ENCODE data around the gene CDC42BPA.
"Not testable (repeated sequence)": the region's sequence is repeated elsewhere in the genome, so short reads cannot be mapped to it uniquely, and the experiment has no call there.

Gene CDC42BPA

GRCh38 chr1:227308367-227309336 is 9.6 kb downstream of the CDC42BPA start:
- no peak for DNase-seq (ENCODE audit: low spot score)

GRCh38 chr1:227306689-227307088 is 11.6 kb downstream of the CDC42BPA start:
- DNase-seq (ENCODE audit: low spot score): no peak

DNA sequence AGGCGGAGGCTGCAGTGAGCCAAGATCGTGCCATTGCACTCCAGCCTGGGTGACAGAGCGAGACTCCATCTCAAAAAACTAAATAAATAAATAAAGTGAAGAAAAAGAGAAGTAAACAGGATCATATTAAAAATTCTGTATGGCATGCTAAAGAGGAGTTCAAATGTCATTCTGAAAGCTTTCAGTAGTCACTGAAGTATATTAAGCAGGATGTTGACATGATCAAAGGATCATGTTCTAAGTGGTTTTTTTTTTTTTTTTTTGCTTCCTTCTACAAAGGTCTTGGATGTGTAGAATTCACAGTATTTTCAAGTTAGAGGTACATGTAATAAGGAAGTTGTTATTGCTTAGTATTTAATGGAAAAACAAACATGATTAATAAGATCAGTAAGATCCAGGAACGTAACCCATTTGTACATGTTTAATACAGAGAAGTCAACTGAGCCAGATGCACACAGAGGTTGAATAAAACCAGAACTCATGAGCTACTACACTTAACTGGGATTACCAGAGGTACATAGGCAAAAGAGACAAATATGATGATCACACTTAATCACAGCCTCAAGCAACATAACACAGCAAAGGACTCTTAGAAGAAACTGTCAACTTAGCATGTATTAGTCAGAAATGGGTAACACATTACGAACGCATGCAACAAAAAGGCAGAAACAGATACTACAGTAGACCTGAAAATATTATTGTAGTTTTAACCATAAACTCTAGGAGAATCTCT is 12.2 kb downstream of the CDC42BPA start:
- DNase-seq (ENCODE audit: low spot score): no peak

DNA sequence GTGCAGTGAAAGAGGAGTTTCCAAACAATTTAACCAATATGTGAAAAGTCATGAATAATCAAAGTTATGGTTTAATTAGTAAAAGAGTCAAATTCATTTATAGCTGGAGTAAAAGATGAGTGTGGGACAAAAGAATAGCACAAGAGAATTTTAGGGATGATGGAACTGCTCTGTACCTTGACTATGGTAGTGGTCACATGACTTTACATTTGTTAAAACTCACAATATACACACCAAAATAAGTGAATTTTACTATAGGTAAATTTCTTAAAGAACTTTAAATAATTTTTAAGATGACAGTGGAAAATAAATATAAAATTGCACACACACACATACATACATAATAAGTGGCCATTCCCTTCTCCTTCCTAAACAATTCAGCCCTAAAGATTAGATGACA is 13.6 kb downstream of the CDC42BPA start:
- no peak for DNase-seq (ENCODE audit: low spot score)

DNA sequence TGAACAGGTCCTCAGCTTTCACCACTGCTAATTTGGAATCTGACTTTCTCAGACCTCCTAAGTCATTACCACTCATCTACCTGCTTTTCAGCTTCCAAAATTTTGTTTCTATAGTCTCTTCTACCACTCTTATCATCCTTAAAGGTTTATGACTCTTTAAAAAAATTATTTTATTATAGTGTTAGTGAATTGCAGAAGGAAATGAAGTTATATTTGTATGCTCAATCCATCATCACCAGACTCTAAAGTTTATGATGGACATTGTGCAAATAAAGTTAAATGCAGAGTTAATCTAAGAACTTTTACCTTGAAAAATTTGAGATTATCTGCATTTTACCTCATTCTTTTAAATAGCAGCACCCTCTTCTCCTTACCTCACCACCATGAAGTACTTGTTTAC is 14.6 kb downstream of the CDC42BPA start:
- DNase-seq (ENCODE audit: low spot score): no peak

- DNase-seq (ENCODE audit: low spot score): no peak
Measured at GRCh38 chr1:227300682-227301081, 17.6 kb downstream of the CDC42BPA start.

- no peak for DNase-seq (ENCODE audit: low spot score)
Measured at GRCh38 chr1:227299688-227300087, 18.6 kb downstream of the CDC42BPA start.

DNA sequence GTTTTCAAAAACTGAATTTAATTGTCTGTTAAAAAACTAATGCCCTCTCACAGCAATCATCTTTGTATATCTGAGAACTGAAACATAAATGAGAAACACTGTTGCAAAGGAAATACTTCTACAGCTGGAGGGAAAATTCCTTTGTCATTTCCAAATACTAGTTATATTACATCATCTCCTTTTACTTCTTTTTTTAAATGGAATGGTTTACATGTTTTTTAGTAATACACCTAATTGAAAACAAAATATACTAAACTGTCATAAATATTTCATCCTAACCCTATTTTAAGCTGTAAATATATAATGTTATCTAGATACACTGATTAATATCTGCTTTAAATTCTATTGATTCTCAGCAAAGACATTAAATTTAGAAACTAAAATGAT is 19.1 kb downstream of the CDC42BPA start:
- no peak for DNase-seq (ENCODE audit: low spot score)

DNA sequence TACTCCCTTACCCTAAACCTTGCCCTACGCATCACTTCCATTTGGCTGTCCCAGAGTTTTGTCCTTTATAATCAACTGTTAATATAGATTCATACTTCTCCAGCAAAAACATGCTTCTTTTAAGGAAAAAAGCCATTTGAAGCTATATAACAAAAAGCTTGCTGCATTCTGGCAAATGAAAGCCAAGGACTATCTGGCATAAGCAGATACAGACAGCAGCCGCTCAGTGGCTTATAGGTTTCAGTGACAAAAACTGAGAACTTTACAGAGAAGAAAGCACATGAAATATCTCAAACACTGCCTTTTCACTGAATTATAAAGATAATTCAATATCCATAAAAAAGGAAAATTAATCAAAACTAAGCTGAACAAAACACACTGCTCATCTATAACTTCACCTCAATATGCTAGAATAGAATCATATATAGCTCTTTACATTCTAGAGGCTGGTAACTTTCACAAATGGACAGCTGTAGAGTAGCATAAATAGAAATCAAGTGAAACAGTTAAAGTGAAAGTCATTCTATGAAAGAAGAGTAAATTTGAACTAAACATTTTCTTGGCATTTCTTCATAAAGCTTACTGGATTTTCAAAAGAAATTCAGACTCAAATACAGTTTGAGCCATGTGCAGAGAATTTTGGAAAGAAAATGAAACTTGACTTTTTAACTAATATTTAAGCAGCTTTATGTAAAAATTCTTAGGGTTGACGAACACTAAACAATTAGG is 19.6 kb downstream of the CDC42BPA start:
- no peak for DNase-seq (ENCODE audit: low spot score)

DNA sequence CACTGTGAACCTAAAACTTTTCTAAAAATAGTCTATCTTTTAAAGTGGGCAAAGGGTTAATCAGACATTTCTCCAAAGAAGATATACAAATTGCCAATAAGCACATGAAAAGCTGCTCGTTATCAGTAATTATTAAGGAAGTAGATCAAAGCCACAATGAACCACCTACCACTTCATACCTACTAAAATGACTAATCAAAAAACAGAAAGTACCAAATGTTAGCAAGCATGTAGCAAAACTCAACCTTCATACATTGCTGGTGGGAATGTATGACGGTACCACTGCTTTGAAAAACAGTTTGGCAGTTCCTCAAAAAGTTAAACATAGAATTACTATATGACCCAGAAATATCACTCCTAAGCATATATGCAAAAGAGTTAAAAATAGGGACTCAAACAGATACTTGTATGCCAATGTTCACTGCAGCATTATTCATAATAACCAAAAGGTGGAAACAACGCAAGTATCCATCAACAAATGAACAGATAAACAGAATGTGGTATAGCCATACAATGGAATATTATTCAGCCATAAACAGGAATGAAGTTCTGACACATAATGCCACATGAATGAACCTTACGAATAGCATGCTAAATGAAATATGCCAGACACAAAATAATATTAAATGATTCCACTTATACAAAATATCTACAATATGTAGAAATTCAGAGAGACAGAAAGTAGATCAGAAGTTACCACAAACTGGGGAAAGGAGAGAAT is 21.1 kb downstream of the CDC42BPA start:
- DNase-seq (ENCODE audit: low spot score): no peak

DNA sequence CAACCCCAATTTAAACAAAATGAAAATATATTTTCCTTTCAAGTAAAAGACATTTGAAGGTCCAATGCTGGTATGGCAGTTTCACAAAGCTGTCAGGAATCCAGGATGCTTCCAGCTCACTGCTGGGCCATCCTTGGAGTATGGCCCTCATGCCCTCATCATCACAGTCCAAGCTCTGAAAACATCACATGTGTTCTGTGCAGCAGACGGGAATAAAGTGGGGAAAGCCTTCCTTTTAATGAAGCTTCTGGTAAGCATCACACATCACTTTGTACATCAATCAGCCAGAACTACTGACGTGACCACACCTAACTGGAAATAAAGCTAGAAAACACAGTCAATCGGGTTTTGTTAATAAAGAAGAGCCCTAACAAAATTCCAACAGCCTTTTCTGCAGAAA is 22.7 kb downstream of the CDC42BPA start:
- DNase-seq (ENCODE audit: low spot score): no peak

- DNase-seq (ENCODE audit: low spot score): no peak
Measured at GRCh38 chr1:227285745-227286144, 32.5 kb downstream of the CDC42BPA start.

- DNase-seq (ENCODE audit: low spot score): no peak
Measured at GRCh38 chr1:227281371-227281770, 36.9 kb downstream of the CDC42BPA start.

- no peak for DNase-seq (ENCODE audit: low spot score)
Measured at GRCh38 chr1:227280836-227281235, 37.5 kb downstream of the CDC42BPA start.

DNA sequence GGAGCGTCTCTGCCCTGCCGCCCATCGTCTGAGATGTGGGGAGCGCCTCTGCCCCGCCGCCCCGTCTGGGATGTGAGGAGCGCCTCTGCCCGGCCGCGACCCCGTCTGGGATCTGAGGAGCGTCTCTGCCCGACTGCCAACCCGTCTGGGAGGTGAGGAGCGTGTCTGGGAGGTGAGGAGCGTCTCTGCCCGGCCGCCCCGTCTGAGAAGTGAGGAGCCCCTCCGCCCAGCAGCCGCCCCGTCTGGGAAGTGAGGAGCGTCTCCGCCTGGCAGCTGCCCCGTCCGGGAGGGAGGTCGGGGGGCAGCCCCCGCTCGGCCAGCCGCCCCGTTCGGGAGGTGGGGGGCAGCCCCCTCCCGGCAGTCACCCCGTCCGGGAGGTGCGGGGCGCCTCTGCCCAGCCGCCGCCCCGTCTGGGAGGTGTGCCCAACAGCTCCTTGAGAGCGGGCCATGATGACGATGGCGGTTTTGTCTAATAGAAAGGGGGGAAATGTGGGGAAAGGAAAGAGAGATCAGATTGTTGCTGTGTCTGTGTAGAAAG is 42.1 kb downstream of the CDC42BPA start:
- not testable (repeated sequence) for DNase-seq (ENCODE audit: low spot score)

DNA sequence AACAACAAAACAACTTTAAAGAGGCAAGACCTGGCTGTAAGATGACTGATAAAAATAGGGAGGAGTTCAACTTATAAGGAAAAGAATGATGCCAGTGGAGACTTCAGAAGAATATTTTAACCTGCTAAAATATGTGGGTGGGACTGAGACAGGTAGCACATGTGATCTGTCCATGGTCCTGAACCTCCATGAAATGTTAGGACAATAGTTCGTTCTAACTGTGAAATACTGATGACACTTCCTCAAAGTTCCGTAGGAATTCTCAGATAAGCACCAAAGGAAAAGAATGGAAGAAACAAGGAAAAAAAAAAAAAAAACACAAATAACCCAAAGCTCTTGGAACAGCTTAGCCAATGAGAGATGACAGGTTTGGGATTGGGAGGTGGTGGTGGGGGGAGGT is 44.7 kb downstream of the CDC42BPA start:
- no peak for DNase-seq (ENCODE audit: low spot score)

GRCh38 chr1:227272428-227272827 is 45.9 kb downstream of the CDC42BPA start:
- no peak for DNase-seq (ENCODE audit: low spot score)

DNA sequence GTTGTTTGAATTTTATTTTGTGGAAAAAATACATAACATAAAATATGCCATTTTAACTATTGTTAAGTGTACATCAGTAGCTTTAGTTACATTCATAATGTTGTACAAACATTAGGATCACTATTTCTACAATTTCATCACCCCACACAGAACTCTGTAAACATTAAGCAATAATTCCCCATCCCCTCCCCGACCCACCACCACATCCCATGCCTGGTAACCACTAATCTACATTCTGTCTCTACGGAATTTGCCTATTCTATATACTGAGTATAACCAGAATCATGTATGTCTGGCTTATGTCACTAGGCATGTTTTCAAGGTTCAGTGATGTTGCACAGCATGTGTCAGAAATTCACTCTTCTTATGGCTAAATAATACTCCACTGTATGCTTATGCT is 47.7 kb downstream of the CDC42BPA start:
- no peak for DNase-seq (ENCODE audit: low spot score)

DNA sequence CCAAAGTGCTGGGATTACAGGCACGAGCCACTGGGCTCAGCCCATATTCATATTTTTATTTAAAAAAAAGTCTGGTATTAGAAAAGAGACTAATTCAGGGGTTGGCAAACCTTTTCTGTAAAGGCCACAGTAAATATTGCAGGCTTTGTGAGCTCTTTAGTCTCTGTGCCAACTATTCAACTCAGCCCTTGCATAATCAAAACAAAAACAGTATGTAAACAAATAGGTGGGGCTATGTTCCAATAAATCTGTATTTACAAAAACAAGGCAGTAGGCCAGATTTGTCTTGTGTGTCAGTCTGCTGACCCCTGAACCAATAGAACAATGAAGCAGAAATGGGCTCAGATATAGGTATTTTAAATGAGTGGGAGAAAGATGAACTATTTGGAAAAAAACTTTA is 49.3 kb downstream of the CDC42BPA start:
- DNase-seq (ENCODE audit: low spot score): no peak

DNA sequence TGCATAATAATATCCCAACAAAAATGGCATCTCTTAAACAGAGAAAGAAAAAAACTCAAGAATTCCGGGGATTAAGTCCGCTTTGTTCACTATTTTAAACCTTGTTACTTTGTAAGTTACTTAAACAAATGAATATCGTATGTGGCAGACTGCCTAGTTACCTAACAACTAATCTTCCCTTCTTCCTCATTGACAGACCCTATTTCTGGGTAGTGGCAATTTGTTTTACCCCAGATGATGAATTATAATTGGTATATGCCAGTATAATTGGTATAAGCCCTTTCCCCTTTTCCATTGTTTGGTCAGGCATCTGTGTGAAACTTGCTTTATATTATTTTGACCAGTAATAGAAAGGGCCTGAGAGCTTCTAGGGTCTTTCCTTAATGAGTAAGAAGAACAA is 52.4 kb downstream of the CDC42BPA start:
- no peak for DNase-seq (ENCODE audit: low spot score)

DNA sequence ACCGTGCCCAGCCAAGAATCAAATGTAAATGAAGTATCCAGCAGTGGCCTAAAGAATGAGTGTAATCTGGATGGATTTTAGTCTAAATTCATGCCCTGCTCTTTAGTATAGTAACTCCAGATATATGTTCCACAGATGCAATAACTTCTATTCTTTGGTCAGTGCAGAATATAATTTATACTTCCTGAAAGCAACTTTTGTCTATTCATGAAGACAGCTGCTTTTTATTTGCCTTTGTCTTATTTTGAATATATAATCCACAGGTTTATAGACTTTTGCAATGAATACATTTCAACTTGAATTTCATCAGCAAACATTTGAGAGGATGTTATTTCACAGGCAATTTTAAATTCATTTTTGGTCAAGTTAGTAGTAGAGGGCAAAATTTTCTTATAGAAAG is 54.4 kb downstream of the CDC42BPA start:
- DNase-seq (ENCODE audit: low spot score): no peak
